ENCODE results near the gene ABLIM1.

- TF ChIP-seq CTCF (IDR thresholded peaks at IDR 0.05) (no peak), POLR2A (IDR thresholded peaks at IDR 0.05) (no peak)
Measured at GRCh38 chr10:114408968-114409444, 249.1 kb downstream of the ABLIM1 start.
